ENCODE results near the gene NRG2. TPM values are rescaled to one million over a fixed set of nuclear protein-coding genes. Genes with fewer than 3 reads are reported as not detected.
A peak's percentile ranks its signal among the peaks of the same experiment; 100 is the strongest.

Gene NRG2
- total RNA-seq, 6 experiments from 2014 or later = 0.07 to 0.77 (median 0.14) TPM; not detected in 1

DNA sequence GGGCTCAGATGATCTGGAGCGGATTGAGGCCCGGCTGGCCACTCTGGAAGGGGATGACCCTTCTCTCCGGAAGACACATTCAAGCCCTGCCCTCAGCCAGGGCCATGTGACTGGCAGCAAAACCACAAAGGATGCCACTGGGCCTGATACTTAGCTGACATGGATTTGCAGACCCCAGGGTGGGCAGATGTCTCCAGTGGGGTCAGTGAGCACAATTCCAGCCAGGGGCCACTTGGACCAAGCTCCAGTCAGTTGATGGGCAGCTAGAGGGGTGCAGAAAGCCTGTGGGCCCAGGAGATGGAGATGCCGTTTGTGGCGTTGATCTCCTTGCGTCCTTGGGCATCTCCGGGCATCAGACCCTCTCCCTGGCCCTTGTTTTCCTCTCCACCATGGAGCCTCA lies 200.8 kb downstream of the NRG2 start:
- ATAC-seq = no peak

DNA sequence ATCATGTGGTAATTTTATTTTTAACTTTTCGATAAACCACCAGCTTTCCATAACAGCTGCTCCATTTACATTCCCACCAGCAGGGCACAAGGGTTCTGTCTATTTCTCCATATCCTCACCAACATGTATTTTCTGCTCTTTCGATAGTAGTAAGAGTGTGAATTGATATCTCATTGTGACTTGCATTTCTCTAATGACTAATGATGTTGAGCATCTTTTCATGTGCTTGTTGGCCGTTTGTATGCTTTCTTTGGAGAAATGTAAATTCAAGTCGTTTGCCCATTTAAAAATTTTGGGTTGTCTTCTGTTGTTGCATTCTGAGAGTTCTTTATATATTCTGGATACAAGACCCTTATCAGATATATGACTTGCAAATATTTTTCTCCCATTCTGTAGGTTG lies 201.6 kb downstream of the NRG2 start:
- ATAC-seq (no peak), DNase-seq (no peak)
- no peaks in the 10 kb centered on the region for H3K9me3 ChIP-seq
- H3K36me3 ChIP-seq = no peaks in the 10 kb centered on the region
- intact Hi-C loops (cut with DNase I) = no loop called here
- WGBS (ENCODE audit: insufficient coverage, low coverage, low lambda C conversion rate, missing lambda C conversion rate) = 60% methylated on average over 4 of the region's 4 CpGs
- H3K27ac ChIP-seq = no peak overlapping the region
- H3K27me3 ChIP-seq = no peaks in the 10 kb centered on the region
- TF ChIP-seq POLR2A (IDR thresholded peaks at IDR 0.05) = no peak
- TF ChIP-seq, protein P1, sequence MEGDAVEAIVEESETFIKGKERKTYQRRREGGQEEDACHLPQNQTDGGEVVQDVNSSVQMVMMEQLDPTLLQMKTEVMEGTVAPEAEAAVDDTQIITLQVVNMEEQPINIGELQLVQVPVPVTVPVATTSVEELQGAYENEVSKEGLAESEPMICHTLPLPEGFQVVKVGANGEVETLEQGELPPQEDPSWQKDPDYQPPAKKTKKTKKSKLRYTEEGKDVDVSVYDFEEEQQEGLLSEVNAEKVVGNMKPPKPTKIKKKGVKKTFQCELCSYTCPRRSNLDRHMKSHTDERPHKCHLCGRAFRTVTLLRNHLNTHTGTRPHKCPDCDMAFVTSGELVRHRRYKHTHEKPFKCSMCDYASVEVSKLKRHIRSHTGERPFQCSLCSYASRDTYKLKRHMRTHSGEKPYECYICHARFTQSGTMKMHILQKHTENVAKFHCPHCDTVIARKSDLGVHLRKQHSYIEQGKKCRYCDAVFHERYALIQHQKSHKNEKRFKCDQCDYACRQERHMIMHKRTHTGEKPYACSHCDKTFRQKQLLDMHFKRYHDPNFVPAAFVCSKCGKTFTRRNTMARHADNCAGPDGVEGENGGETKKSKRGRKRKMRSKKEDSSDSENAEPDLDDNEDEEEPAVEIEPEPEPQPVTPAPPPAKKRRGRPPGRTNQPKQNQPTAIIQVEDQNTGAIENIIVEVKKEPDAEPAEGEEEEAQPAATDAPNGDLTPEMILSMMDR (IDR thresholded peaks at IDR 0.05) = no peak
- no peaks in the 10 kb centered on the region for H3K4me1 ChIP-seq
- no peak overlapping the region for H3K4me3 ChIP-seq

More for the DNA sequence above, 200.8 kb downstream of the NRG2 start:
- 88% methylated on average over 3 of the region's 7 CpGs for WGBS (ENCODE audit: insufficient coverage, low coverage, low lambda C conversion rate, missing lambda C conversion rate)
- Histone ChIP-seq H3K4me3 (no peak overlapping the region), H3K27me3 (no peaks in the 10 kb centered on the region), H3K27ac (no peak overlapping the region), H3K9me3 (no peaks in the 10 kb centered on the region), H3K36me3 (no peaks in the 10 kb centered on the region), H3K4me1 (no peaks in the 10 kb centered on the region)
- intact Hi-C loops (cut with DNase I) = no loop called here
- DNase-seq = peak in 1 of 3 donors; percentile 40
- TF ChIP-seq POLR2A (IDR thresholded peaks at IDR 0.05) = no peak

DNA sequence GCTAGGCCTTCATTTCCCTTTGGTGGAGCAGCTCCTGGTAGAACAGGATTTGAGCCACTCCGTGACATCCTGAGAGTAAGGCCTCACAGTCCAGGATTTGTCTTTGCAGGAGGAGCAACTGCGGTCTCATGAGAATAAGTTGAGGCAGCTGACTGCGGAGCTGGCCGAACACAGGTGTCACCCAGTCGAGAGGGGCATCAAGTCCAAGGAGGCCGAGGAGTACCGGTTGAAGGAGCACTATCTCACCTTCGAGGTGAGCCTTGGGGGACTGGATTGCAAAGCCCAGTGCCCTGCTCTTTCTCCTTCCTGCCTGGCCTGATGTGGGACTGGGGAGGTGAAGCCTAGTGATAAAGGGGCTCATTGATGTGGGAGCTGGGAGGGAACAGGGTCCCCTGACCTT lies 203.2 kb downstream of the NRG2 start:
- peak in 1 of 3 donors; percentile 39 for DNase-seq
- 76% methylated on average over 3 of the region's 8 CpGs for WGBS (ENCODE audit: insufficient coverage, low coverage, low lambda C conversion rate, missing lambda C conversion rate)
- H3K27ac ChIP-seq = no peak overlapping the region
- no peak for TF ChIP-seq POLR2A (IDR thresholded peaks at IDR 0.05)
- TF ChIP-seq, protein P1 (IDR thresholded peaks at IDR 0.05) = no peak
- no peaks in the 10 kb centered on the region for H3K36me3 ChIP-seq
- H3K9me3 ChIP-seq = no peaks in the 10 kb centered on the region
- intact Hi-C loops (cut with DNase I) = loop anchor here in 1 of 2 donors (5.0 kb wide), 1 partner anchor 48 kb away; no protein-coding TSS in a partner anchor
- H3K4me1 ChIP-seq = no peaks in the 10 kb centered on the region
- no peaks in the 10 kb centered on the region for H3K27me3 ChIP-seq
- no peak for ATAC-seq
- no peak overlapping the region for H3K4me3 ChIP-seq

DNA sequence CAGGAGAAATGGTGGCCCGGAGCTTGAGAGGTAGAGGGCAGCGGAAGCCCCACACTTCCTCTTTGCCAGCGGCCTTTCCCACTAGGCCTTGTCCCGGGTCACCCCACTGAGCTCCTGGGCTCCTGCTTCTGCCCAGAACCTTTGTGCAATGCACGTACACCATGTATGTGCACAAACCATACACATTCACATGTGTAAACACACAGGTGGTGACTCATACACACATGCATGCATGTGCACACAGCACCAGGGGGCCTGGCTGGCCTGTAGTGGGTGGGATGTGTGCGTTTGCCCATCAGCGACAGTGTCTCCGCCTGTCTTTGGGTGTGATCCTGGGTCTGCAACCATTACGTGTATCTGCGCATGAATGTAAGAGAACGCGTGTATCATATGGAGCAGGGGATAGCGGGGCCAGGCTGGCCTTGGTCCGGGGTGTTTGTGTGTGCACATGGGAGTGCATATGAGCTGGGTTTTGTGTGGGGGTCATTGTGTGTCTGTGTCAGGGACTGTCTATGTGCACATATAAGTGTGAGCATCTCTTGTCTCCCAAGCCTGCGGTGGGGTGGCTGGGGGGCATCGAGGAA lies 203.8 kb downstream of the NRG2 start:
- whole genome bisulfite sequencing (ENCODE audit: insufficient coverage, low coverage, low lambda C conversion rate, missing lambda C conversion rate) = 84% methylated on average over 7 of the region's 16 CpGs
- TF ChIP-seq, protein P1 (IDR thresholded peaks at IDR 0.05) = no peak
- TF ChIP-seq POLR2A (IDR thresholded peaks at IDR 0.05) = no peak
- intact Hi-C loops (cut with DNase I) = loop anchor here in 1 of 2 donors (5.0 kb wide), 1 partner anchor 47 kb away; no protein-coding TSS in a partner anchor
- no peaks in the 10 kb centered on the region for H3K9me3 ChIP-seq
- H3K4me3 ChIP-seq = no peak overlapping the region
- no peaks in the 10 kb centered on the region for H3K4me1 ChIP-seq
- ATAC-seq = no peak
- H3K27me3 ChIP-seq = no peaks in the 10 kb centered on the region
- no peaks in the 10 kb centered on the region for H3K36me3 ChIP-seq
- peak in 1 of 3 donors; percentile 40 for DNase-seq
- H3K27ac ChIP-seq = no peak overlapping the region

DNA sequence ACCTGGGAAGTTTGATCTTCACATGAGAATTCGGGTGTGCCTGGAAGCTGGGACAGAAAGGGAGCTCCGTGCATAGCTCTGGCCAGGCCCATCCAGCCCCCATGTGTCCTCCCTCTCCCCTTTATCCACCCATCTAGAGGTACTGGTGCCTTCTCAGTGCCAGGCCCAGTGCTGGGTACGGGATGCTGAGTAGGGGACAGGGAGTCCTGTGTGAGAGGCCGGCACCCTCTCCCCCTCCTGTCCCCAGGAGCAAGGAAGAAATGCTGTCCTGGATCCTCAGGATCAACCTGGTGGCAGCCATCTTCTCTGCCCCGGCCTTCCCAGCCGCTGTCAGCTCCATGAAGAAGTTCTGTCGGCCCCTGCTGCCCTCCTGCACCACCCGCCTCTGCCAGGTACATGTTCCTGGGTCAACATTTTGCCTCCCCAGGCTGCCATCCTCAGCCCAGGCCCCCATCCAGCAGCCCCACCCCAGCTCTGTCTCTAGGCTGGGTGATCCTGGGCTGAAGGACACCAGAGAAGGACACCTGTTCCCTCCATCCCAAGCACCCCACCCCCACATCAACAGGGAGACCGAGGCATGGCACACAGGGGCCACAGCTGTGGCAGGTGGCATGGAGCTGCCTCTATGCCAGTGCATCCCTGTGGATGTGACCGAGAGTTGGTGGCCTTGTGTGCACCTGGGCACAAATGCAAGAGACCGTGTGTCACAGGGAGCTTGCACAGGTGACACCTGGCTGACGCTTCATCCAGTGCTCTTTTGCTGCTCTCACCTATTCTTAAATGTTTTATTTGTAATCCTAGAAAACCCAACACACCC lies 204.5 kb downstream of the NRG2 start:
- no peaks in the 10 kb centered on the region for H3K27me3 ChIP-seq
- ATAC-seq = peak in 1 of 4 donors; percentile 11
- H3K9me3 ChIP-seq = no peaks in the 10 kb centered on the region
- no peaks in the 10 kb centered on the region for H3K36me3 ChIP-seq
- DNase-seq = peak in 1 of 3 donors; percentile 34
- TF ChIP-seq, protein P1 (IDR thresholded peaks at IDR 0.05) = no peak
- no peak for TF ChIP-seq POLR2A (IDR thresholded peaks at IDR 0.05)
- intact Hi-C loops (cut with DNase I) = loop anchor here in 1 of 2 donors (5.0 kb wide), 1 partner anchor 46 kb away; no protein-coding TSS in a partner anchor
- H3K27ac ChIP-seq = no peak overlapping the region
- no peak overlapping the region for H3K4me3 ChIP-seq
- no peaks in the 10 kb centered on the region for H3K4me1 ChIP-seq
- 84% methylated on average over 3 of the region's 12 CpGs for WGBS (ENCODE audit: insufficient coverage, low coverage, low lambda C conversion rate, missing lambda C conversion rate)
